Gastrocnemius medialis (tissue), 4 donors: Measurements from ENCODE around the gene UGT1A10. TPM values are rescaled to one million over a fixed set of nuclear protein-coding genes. Genes with fewer than 3 reads are reported as not detected.
"Not testable (repeated sequence)": the region's sequence is repeated elsewhere in the genome, so short reads cannot be mapped to it uniquely, and the experiment has no call there.

Experiments
- ATAC-seq, 2 donors: fragments of 150-250 bp; one replicate each; pipeline ENCODE4 v1.9.1; 2016
- DNase-seq, 2 donors: peaks; one replicate each; pipeline ENCODE4 v3.0.0-alpha.2; 2019
- H3K27ac ChIP-seq, 4 donors: fragments of 200-600 bp; sonication (generic); 1 replicate in 1 of 4; 2 replicates in 3 of 4; pipeline ENCODE4 v1.5.1; 2016 to 2018; ENCODE audit warnings: mild to moderate bottlenecking in 2 of 4, moderate library complexity in 1 of 4
- H3K27me3 ChIP-seq, 3 donors: fragments of 200-600 bp; sonication (generic) in 2 of 3; 1 replicate in 1 of 3; 2 replicates in 2 of 3; pipeline versions ENCODE4 v1.5.1 to v1.6.0; 2016 to 2019; ENCODE audit warnings: mild to moderate bottlenecking in 1 of 3, moderate library complexity in 1 of 3
- H3K36me3 ChIP-seq, 2 donors: fragments of 200-600 bp; sonication (generic) in 1 of 2; one replicate each; pipeline ENCODE4 v1.5.1; 2017 to 2018
- H3K4me1 ChIP-seq, 2 donors: fragments of 200-600 bp; sonication (generic) in 1 of 2; one replicate each; pipeline ENCODE4 v1.5.1; 2016 to 2017; ENCODE audit warnings: mild to moderate bottlenecking in 2 of 2
- H3K4me3 ChIP-seq, 4 donors: fragments of 200-600 bp; sonication (generic) in 3 of 4; 1 replicate in 1 of 4; 2 replicates in 3 of 4; pipeline ENCODE4 v1.5.1; 2016 to 2019; ENCODE audit warnings: mild to moderate bottlenecking in 2 of 4
- H3K9me3 ChIP-seq, 3 donors: fragments of 200-600 bp; sonication (generic) in 2 of 3; 1 replicate in 1 of 3; 2 replicates in 2 of 3; pipeline ENCODE4 v1.5.1; 2016 to 2019
- CTCF ChIP-seq, 5 experiments: fragments of 450-650 bp in 3 of 5; fragments of 200-600 bp in 2 of 5; sonication (generic) in 2 of 5; IDR thresholded peaks in 4 of 5; conservative IDR thresholded peaks in 1 of 5; 1 replicate in 4 of 5; 2 replicates in 1 of 5; pipeline ENCODE4 v1.5.1; 2016 to 2019; ENCODE audit warnings: antibody characterized with exemption in 5 of 5, mild to moderate bottlenecking in 3 of 5, moderate library complexity in 3 of 5
- POLR2A ChIP-seq, 2 donors: fragments of 450-650 bp; IDR thresholded peaks; one replicate each; pipeline ENCODE4 v1.6.1; 2017; ENCODE audit warnings: antibody characterized with exemption in 2 of 2, mild to moderate bottlenecking in 2 of 2, moderate library complexity in 2 of 2
- in situ Hi-C, 4 donors: fragments of 200-750 bp; cut with MboI; loops; one replicate each; pipeline versions ENCODE4 v1.15.0 to v1.8.0; 2017; ENCODE audit warnings: low sequenced_read_pairs in 4 of 4
- intact Hi-C: fragments of 100-400 bp; cut with DNase I; formaldehyde crosslinking; loops from one replicate; pipeline ENCODE4 v1.15.1; 2023; ENCODE audit warnings: low total_unique reads
- total RNA-seq, 4 donors: library from RNA; depleted of rRNA; stranded (reverse); fragments of >200 nt; gene quantifications; one replicate each; pipeline versions ENCODE4 v1.1.0 to v1.2.3, GENCODE V29; 2016

The UGT1A10 gene
- total RNA-seq, 4 donors from 2014 or later: 0.12 TPM; not detected in 3

- Histone ChIP-seq H3K9me3 (no peaks in the 10 kb centered on the region), H3K27me3 (no peaks in the 10 kb centered on the region), H3K4me1 (no peaks in the 10 kb centered on the region), H3K27ac (no peak within 1 kb of the TSS), H3K36me3 (no peaks in the 10 kb centered on the region), H3K4me3 (no peak within 1 kb of the TSS)
- TF ChIP-seq CTCF (IDR thresholded peaks at IDR 0.05 in 4 of 5, conservative IDR thresholded peaks at IDR 0.05 in 1 of 5) (no peak), POLR2A (IDR thresholded peaks at IDR 0.05) (no peak)
- in situ Hi-C loops (no loop called here), intact Hi-C loops (no loop called here)
- ATAC-seq (no peak), DNase-seq (no peak)
Observed at GRCh38 chr2:233728723-233729301, 92.6 kb downstream of the UGT1A10 start, which contains the start of gene UGT1A3. Gene UGT1A3, plus strand, starts transcription at chr2:233729042. Its CDS starts 85 bp downstream, at chr2:233729127.

GRCh38 chr2:233736868-233737653, 100.8 kb downstream of the UGT1A10 start:
- H3K9me3 ChIP-seq, intact Hi-C loops, H3K4me1 ChIP-seq, in situ Hi-C loops, H3K4me3 ChIP-seq, H3K36me3 ChIP-seq, H3K27me3 ChIP-seq, DNase-seq, ATAC-seq, H3K27ac ChIP-seq: not testable (repeated sequence)

GRCh38 chr2:233740870-233741269, 104.6 kb downstream of the UGT1A10 start:
- intact Hi-C loops: no loop called here

GRCh38 chr2:233743464-233744259, 107.4 kb downstream of the UGT1A10 start:
- H3K4me3 ChIP-seq: no peak overlapping the region
- no peak for DNase-seq
- no peaks in the 10 kb centered on the region for H3K9me3 ChIP-seq
- ATAC-seq: no peak
- no peak for TF ChIP-seq CTCF (IDR thresholded peaks at IDR 0.05 in 4 of 5, conservative IDR thresholded peaks at IDR 0.05 in 1 of 5)
- in situ Hi-C loops: no loop called here
- intact Hi-C loops: no loop called here
- no peaks in the 10 kb centered on the region for H3K36me3 ChIP-seq
- H3K4me1 ChIP-seq: no peaks in the 10 kb centered on the region
- no peaks in the 10 kb centered on the region for H3K27me3 ChIP-seq
- H3K27ac ChIP-seq: no peak overlapping the region

More at GRCh38 chr2:233740870-233741269, 104.6 kb downstream of the UGT1A10 start:
- H3K27ac ChIP-seq: no peak overlapping the region
- H3K36me3 ChIP-seq: no peaks in the 10 kb centered on the region
- H3K4me3 ChIP-seq: no peak overlapping the region
- no peak for TF ChIP-seq CTCF (IDR thresholded peaks at IDR 0.05 in 4 of 5, conservative IDR thresholded peaks at IDR 0.05 in 1 of 5)
- TF ChIP-seq POLR2A (IDR thresholded peaks at IDR 0.05): no peak
- no peaks in the 10 kb centered on the region for H3K4me1 ChIP-seq
- H3K9me3 ChIP-seq: no peaks in the 10 kb centered on the region
- no peak for DNase-seq
- ATAC-seq: no peak
- in situ Hi-C loops: no loop called here
- H3K27me3 ChIP-seq: no peaks in the 10 kb centered on the region
